ENCODE data around the gene RNF224.
A peak's percentile ranks its signal among the peaks of the same experiment; 100 is the strongest.

The RNF224 gene

GRCh38 chr9:137227054-137227852 lies at the start of gene RNF224:
Gene RNF224, plus strand, starts transcription at chr9:137227502. Its CDS starts 834 bp downstream, at chr9:137228336.
- DNase-seq (ENCODE audit: low read depth), result no peak

DNA sequence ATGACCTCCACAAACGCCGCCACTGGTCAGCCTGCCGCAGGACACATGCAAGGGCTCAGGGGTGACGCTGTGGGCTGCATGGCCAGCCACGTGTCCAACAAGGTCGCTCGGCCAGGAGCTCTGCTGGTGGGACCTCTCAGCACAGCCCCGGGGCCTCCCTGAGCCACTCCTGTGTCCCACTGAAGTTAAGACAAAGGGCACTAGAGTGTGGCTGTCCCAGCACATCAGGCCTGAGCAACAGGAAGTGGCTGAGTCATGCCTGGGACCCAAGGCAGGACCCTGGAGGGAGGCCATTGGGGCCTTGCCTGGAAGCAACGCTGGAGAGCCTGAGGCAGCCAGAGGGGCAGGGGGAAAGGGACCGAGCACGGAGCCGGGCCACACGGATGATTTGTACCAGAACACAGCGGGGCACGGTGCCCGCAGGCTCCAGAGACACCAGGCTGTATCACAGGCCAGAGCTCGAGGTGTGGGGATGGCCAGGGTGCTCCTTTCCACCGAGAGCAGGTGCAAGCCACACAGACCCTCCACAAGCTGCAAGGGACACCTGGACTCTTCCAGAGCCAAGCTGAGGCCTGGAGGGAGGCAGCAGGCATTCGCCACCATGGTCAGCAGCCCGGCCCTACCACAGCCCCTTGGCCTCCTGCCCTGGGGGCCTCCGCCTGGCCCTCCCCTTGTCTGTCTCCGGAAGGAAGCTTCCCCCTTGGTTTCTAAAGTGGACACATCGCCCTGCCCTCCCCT lies 48.9 kb upstream of the RNF224 start:
- DNase-seq (ENCODE audit: low read depth), result no peak

- DNase-seq (ENCODE audit: low read depth), result no peak
Observed at GRCh38 chr9:137178939-137179630, 48.2 kb upstream of the RNF224 start.

GRCh38 chr9:137179761-137180160 lies 47.5 kb upstream of the RNF224 start:
- DNase-seq (ENCODE audit: low read depth), result no peak

DNA sequence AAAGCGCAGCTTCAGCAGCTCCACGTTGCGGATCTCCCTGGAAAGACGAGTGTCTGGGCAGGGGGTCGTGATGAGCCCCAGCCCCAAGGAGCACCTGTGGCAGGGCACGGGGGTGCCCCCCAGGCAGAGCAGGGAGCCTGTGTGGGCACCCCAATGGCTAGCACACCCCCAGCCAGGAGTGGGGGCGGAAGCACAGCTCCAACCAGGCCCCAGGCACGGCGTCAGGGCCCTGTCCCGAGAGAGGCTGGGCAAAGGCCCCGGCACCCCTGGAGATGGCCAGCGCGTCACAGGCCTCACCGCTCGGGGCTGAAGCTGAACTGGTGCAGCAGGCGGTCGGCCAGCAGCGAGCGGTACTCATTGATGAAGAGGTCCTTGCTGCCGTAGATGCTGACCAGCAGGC lies 46.8 kb upstream of the RNF224 start:
- no peak for DNase-seq (ENCODE audit: low read depth)

DNA sequence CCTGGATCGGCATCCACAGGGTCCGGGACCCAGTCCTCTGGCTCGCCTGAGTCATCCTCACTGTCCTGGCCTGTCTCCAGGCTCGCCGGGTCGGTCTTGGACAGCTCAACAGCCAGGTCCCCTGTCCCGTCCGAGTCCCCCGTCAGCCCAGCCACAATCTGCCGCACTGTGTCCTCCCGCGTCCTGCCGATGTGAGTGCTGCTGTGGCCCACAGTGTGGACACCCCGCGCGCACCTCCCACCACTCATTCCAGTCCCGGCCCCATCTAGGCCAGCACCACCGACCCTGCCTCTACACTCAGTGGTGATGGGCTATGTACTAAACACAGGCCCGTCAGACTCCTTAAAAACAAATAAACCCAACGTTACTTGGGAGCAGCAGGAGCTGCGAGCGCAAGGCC lies 45.6 kb upstream of the RNF224 start:
- DNase-seq (ENCODE audit: low read depth), result no peak

DNA sequence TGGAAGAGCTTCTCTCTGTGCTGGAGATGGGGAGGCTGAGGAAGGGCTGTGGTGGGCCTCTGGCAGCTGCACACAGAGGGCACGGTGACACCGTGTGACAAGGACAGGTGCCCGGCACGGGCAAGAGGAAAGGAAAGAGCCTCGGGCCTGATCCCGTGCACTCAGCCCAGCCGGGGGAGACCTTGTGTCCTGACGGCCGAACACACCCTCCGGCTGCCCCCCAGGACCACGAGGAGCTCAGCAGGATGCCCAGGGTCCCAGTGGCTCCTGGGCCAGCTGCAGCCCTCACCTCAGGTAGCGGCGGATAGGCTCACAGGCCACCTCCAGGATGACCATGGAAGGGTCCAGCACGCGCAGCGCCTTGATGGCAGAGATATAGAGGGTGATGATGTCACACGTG lies 44.5 kb upstream of the RNF224 start:
- DNase-seq (ENCODE audit: low read depth), result no peak

- DNase-seq (ENCODE audit: low read depth), result no peak
Observed at GRCh38 chr9:137183980-137184595, 43.2 kb upstream of the RNF224 start.

DNA sequence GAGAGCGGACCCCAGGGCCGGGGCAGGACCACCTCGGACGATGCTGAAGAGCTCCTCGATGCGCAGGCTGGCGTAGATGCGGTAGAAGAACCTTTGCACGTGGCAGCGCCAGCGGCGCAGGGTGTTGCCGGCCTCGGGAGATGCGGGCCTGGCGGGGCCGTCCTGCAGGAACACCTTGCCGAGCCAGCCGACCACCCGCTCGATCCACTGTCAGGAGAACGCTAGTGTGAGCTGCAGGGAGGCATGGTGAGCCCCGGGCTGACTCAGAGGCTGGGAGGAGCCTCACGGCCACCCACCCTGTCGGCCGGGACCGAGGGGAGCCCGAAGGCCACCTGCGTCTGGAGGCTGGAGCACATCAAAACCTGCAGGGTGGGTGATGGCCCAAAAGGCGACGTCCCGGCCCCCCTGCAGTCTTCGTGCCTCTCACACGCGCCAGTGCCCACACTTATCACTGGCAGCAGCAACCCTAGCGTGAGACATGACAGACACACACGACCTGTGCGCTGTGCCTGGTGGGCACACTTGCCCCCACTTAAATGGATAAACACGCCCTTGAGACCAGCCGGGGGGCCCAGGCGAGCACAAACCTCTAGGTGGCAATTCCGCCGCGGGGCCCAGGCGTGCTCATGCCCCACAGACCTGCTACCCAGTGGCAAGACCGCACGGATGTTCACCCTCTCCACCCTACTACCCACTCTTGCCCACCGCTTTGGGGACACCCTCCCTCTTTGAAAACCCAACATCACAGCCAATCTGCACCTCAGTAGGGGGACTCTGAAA lies 42.2 kb upstream of the RNF224 start:
- no peak for DNase-seq (ENCODE audit: low read depth)

DNA sequence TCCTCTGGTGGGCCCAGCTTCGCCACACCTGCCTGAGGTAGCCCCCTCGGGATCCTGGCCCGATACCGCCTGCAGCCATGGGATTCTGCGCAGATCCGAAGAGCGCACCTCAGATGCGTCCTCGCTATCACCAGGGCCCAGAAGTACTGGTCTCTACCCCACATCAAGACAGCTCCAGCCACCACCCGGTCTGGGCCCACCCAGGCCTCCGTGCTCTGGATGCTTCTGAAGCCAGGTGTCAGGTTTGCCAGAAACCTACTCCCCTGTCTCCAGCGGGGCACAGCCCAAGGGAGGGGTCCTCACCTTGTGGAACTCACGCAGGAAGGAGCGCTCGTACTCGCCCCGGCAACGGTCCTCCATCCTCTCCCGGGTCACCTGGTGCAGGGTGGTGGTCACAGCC lies 41.4 kb upstream of the RNF224 start:
- no peak for DNase-seq (ENCODE audit: low read depth)

- no peak for DNase-seq (ENCODE audit: low read depth)
Observed at GRCh38 chr9:137186385-137186784, 40.9 kb upstream of the RNF224 start.

- DNase-seq (ENCODE audit: low read depth), result no peak
Observed at GRCh38 chr9:137187386-137187785, 39.9 kb upstream of the RNF224 start.

GRCh38 chr9:137188086-137188489 lies 39.2 kb upstream of the RNF224 start:
- no peak for DNase-seq (ENCODE audit: low read depth)

- peak; percentile 94 for DNase-seq (ENCODE audit: low read depth)
Observed at GRCh38 chr9:137188490-137189296, 38.6 kb upstream of the RNF224 start, which contains the start of the genes ANAPC2 and SSNA1. Gene ANAPC2, minus strand, starts transcription at chr9:137188560. Its CDS starts 28 bp downstream, at chr9:137188532. Gene SSNA1, plus strand, starts transcription at chr9:137188676. Its CDS starts 51 bp downstream, at chr9:137188727.

DNA sequence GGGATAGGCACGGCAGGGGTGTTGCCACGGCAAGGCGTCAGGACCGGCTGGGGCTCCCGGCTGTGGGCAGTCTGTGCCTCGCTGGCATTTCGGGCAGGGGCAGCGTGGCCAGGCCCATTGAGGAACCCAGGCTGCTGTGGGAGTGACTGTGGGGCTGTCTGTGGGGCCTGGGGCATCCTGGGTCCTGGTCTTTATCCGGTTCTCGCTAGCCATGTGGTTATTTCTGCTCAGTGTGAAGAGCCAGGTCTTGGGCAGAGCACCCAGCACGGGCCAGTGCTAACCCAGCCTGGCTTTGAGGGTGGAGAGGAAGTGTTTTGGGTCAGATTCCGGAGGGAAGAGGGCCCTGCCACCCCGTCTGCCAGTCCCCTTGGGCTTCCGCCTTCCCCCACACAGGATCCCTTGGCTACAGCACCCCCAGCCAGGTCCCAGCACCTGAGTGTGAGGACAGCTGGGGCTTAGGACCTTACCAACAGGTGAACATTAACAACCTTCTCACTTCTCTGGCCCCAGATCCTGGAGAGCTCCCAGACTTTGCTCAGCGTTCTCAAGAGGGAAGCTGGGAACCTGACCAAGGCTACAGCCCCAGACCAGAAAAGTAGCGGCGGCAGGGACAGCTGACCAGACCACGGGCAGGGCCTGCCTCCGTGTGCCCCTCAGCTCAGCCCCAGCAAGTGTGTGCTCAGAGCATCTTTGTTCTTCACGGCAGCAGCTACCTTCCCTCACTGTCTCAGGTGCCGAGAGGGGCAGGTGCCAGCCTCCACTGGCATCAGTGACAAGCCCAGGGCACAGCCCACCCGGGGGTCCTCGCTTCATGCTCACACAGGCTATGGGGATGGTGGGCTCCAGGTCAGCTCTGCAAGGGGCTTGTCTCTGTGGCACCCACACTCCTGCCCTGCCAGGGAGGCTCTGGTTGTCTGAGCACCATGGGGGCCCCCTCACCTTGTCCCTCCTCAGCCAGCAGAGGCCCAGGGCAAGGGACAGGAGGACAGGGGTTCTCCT lies 37.7 kb upstream of the RNF224 start:
- no peak for DNase-seq (ENCODE audit: low read depth)

GRCh38 chr9:137190315-137190856 lies 36.9 kb upstream of the RNF224 start:
- no peak for DNase-seq (ENCODE audit: low read depth)

DNA sequence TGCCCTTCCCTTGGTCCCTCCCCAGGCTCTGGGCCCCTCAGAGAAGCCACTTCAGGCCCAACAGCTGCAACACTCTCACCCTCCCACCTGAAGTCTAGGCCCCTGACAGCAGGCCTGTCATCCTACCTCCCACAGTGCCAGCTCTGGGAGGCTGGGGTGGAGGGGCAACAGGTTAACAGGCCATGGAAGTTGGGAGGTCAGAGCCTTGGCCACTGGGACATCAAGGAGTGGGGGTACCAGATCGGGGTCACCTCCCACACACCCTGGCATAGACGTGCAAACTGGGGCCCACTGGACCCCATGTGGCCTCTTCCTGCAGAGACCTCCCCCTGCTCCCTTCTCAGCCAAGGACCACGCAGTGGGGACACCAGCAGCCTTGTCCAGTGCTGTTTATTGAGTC lies 36.1 kb upstream of the RNF224 start:
- no peak for DNase-seq (ENCODE audit: low read depth)

GRCh38 chr9:137191691-137192447 lies 35.4 kb upstream of the RNF224 start:
- DNase-seq (ENCODE audit: low read depth), result no peak
